AG04450 (cell line): ENCODE measurements around the gene NHLRC4. TPM values are rescaled to one million over a fixed set of nuclear protein-coding genes. Genes with fewer than 3 reads are reported as not detected.

Experiments used
- CTCF ChIA-PET: fragments of 300-600, 350-600 bp; formaldehyde crosslinking; extraction: SDS; loops from one replicate; lab custom pipeline; 2022; ENCODE audit warnings: antibody characterized with exemption, inconsistent platforms; lab: Charles Lee
- POLR2A ChIA-PET: fragments of 350-600 bp; formaldehyde crosslinking; extraction: SDS; loops from one replicate; lab custom pipeline; 2021; ENCODE audit warnings: antibody characterized with exemption, inconsistent platforms; lab: Yijun Ruan, JAX
- DNase-seq: peaks from one replicate; pipeline ENCODE4 v3.0.0-alpha.2; 2011; ENCODE audit warnings: low read depth, low spot score
- H3K27ac ChIP-seq: one replicate; pipeline ENCODE4 v1.5.1; 2012; ENCODE audit warnings: low read depth, low read length, control low read depth
- H3K27me3 ChIP-seq: one replicate; pipeline ENCODE4 v1.6.0; 2012; ENCODE audit warnings: low read length; ENCODE audit not compliant: control insufficient read depth, insufficient read depth
- H3K4me3 ChIP-seq: 2 replicates; pipeline ENCODE4 v1.5.1; 2011; ENCODE audit warnings: mild to moderate bottlenecking, low read depth, low read length, control low read depth
- H3K9me3 ChIP-seq: 2 replicates; pipeline ENCODE4 v1.5.1; 2012; ENCODE audit warnings: low read length; ENCODE audit not compliant: control insufficient read depth, insufficient read depth
- CTCF ChIP-seq: IDR thresholded peaks from 2 replicates; pipeline ENCODE4 v1.5.1; 2011; ENCODE audit warnings: low read depth, low read length, control low read depth, inconsistent platforms
- polyA plus RNA-seq: library from polyadenylated mRNA; depleted of rRNA; stranded (reverse); fragments of >200 nt; gene quantifications from 2 replicates; pipeline ENCODE4 v1.2.3, GENCODE V29; 2011

The NHLRC4 gene
- polyA plus RNA-seq, 1 experiment = 0.45 TPM

- H3K27ac ChIP-seq = peak within 1 kb of the TSS; percentile 68
- no peaks in the 10 kb centered on the region for H3K27me3 ChIP-seq
- CTCF ChIA-PET = no interaction called here
- POLR2A ChIA-PET = interaction anchor here (1.0 kb wide), 1 partner anchor 37 kb away, joined by 3 read pairs; no protein-coding TSS in a partner anchor
- peak; percentile 97 for DNase-seq
- peak within 1 kb of the TSS; percentile 88 for H3K4me3 ChIP-seq
- no peak for TF ChIP-seq CTCF
- no peaks in the 10 kb centered on the region; the same call in 1 of the 2 replicates for H3K9me3 ChIP-seq
Measured at GRCh38 chr16:589658-590187, 22.9 kb downstream of the NHLRC4 start, which contains the start of gene RAB40C. Gene RAB40C (plus strand): TSS chr16:590066. CDS start chr16:590292, 226 bp downstream.

- Histone ChIP-seq H3K27me3 (no peaks in the 10 kb centered on the region), H3K4me3 (peak overlapping the region; percentile 88), H3K9me3 (no peaks in the 10 kb centered on the region; the same call in 1 of the 2 replicates), H3K27ac (no peak overlapping the region)
- CTCF ChIA-PET = no interaction called here
- TF ChIP-seq CTCF = no peak
- POLR2A ChIA-PET = interaction anchor here (1.0 kb wide), 1 partner anchor 37 kb away, joined by 3 read pairs; no protein-coding TSS in a partner anchor
- no peak for DNase-seq
Measured at GRCh38 chr16:590188-590814, 23.5 kb downstream of the NHLRC4 start.

- Histone ChIP-seq H3K9me3 (no peaks in the 10 kb centered on the region; the same call in 1 of the 2 replicates), H3K27ac (no peak overlapping the region), H3K4me3 (peak overlapping the region; percentile 88), H3K27me3 (no peaks in the 10 kb centered on the region)
- DNase-seq = no peak
- CTCF ChIA-PET = no interaction called here
- POLR2A ChIA-PET = interaction anchor here (1.0 kb wide), 1 partner anchor 36 kb away, joined by 3 read pairs; no protein-coding TSS in a partner anchor
- no peak for TF ChIP-seq CTCF
Measured at GRCh38 chr16:590815-591200, 24.0 kb downstream of the NHLRC4 start.

DNA sequence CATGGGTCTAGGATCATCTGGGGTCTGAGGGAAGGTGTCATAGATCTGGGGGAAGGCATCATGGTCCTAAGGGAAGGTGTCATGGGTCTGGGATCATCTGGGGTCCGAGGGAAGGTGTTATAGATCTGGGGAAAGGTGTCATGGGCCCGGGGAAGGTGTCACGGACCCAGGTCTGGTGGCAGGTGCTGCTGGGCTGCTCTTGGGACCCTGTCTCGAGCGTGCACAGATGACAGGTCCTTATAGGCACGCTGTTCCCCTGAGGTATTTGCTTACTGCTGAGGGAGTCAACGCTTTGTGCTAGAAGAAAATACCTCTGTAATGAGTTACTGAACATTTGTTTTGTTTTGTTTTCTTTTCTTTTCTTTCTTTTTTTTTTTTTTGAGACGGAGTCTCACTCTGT, 24.4 kb downstream of the NHLRC4 start:
- TF ChIP-seq CTCF = no peak
- peak overlapping the region; percentile 88 for H3K4me3 ChIP-seq
- no peaks in the 10 kb centered on the region for H3K27me3 ChIP-seq
- DNase-seq = no peak
- ChIA-PET CTCF (no interaction called here), POLR2A (interaction anchor here (0.7 kb wide), 1 partner anchor 11 kb away, joined by 4 read pairs; no protein-coding TSS in a partner anchor)
- no peaks in the 10 kb centered on the region; the same call in 1 of the 2 replicates for H3K9me3 ChIP-seq
- no peak overlapping the region for H3K27ac ChIP-seq

- ChIA-PET CTCF (no interaction called here), POLR2A (interaction anchor here (0.7 kb wide), 1 partner anchor 10 kb away, joined by 4 read pairs; no protein-coding TSS in a partner anchor)
- DNase-seq = no peak
- no peak overlapping the region for H3K4me3 ChIP-seq
- no peak for TF ChIP-seq CTCF
- no peak overlapping the region for H3K27ac ChIP-seq
- H3K9me3 ChIP-seq = no peaks in the 10 kb centered on the region; the same call in 1 of the 2 replicates
- no peaks in the 10 kb centered on the region for H3K27me3 ChIP-seq
Measured at GRCh38 chr16:591892-592517, 25.2 kb downstream of the NHLRC4 start.
